Activated naive CD8-positive, alpha-beta T cell treated with anti-CD3 and anti-CD28 coated beads for 36 hours (primary cell): ENCODE data around the gene PARP11. TPM values are rescaled to one million over a fixed set of nuclear protein-coding genes. Genes with fewer than 3 reads are reported as not detected.
A peak's percentile ranks its signal among the peaks of the same experiment; 100 is the strongest.

Source experiments
- DNase-seq: peaks from one replicate; pipeline ENCODE4 v3.0.0; 2021
- H3K27ac Mint-ChIP-seq: one replicate; pipeline ENCODE4 v1.8.0; 2022; ENCODE audit warnings: mild to moderate bottlenecking, moderate library complexity, mixed read lengths
- H3K27me3 Mint-ChIP-seq: one replicate; pipeline ENCODE4 v1.8.0; 2022; ENCODE audit warnings: mild to moderate bottlenecking, mixed read lengths
- H3K36me3 Mint-ChIP-seq: one replicate; pipeline ENCODE4 v1.8.0; 2021; ENCODE audit warnings: mild to moderate bottlenecking, mixed read lengths
- H3K4me1 Mint-ChIP-seq: one replicate; pipeline ENCODE4 v1.8.0; 2021; ENCODE audit warnings: mixed read lengths
- H3K4me3 Mint-ChIP-seq: one replicate; pipeline ENCODE4 v1.8.0; 2022; ENCODE audit warnings: mild to moderate bottlenecking, moderate library complexity, mixed read lengths
- H3K9me3 Mint-ChIP-seq: one replicate; pipeline ENCODE4 v1.8.0; 2022; ENCODE audit warnings: mixed read lengths
- total RNA-seq, 2 experiments: library from RNA; stranded (reverse); gene quantifications; one replicate each; pipeline ENCODE4 v1.2.3, GENCODE V29; 2021

PARP11 gene
- total RNA-seq, 2 experiments from 2014 or later, result 22.2 to 23.1 TPM

DNA sequence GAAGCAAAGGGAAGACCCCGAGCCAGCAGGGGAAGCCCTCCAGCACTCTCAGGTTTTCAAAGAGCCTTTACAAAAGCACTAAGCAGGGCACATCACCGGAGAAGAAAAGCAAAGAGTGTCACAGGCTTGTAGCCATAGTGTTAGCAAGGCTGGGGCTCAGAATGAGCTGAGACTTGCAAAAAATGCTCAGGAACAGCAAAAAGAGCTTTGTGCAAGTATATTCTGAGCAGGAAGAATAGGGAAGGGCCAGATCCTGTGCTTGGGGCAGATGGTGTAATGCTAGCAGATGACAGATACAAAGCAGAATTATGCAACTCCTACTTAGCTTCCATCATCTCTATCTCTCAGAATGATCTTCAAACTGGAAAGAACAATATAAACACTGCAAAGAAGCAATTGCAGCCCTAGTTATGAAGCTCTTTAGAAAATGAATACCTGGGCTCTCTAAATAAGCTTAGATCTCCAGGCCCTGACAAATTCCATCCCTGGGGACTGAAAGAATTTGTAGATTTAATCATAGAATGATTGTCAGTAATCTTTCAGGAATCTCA lies 23.7 kb upstream of the PARP11 start:
- H3K36me3 Mint-ChIP-seq, result peaks cover 6% of the 10 kb centered on the region
- no peaks in the 10 kb centered on the region for H3K27me3 Mint-ChIP-seq
- no peaks in the 10 kb centered on the region for H3K9me3 Mint-ChIP-seq
- H3K4me3 Mint-ChIP-seq, result no peak overlapping the region
- DNase-seq, result no peak
- H3K27ac Mint-ChIP-seq, result peak overlapping the region; percentile 82
- peaks cover 29% of the 10 kb centered on the region for H3K4me1 Mint-ChIP-seq

DNA sequence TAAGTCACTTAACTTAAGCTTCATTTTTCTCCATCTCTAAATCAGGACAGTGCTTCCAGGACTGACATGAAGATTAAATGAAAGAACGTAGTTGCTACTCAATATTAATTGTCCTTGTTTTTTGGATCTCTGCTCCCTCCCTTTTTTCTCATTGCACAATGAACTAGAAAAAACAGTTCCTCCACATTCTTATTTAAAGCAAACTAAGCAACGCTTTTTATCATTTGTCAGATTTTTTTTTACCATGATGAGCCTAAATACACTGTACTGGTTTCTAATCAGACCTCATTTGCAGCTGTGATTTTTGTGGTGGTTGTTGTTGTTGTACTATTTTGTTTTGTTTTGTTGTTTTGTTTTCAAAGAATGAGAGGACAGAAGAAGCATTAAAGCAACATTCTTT lies 23.2 kb upstream of the PARP11 start:
- Mint-ChIP-seq H3K36me3 (peaks cover 6% of the 10 kb centered on the region), H3K4me3 (no peak overlapping the region), H3K4me1 (peaks cover 29% of the 10 kb centered on the region), H3K9me3 (no peaks in the 10 kb centered on the region), H3K27me3 (no peaks in the 10 kb centered on the region), H3K27ac (no peak overlapping the region)
- no peak for DNase-seq

DNA sequence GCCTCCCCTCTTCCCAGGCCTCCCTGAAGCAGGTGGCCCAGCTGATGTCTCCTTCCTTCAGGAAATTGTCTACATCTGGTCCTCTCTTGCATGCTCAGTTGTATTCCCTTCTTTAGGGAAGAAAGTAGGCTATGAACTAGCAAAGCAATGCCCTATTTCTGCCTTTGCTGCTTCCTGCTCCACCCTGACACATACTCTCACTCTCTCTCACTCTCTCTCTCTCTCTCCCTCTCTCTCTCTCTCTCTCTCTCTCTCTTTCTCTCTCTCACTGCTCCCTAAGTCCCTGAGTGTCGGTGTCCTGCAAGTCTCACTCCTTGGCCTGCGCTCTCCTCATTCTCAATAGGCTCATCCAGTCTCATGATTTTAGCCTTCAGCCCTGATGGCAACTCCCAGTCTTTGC lies 19.4 kb upstream of the PARP11 start:
- peaks cover 17% of the 10 kb centered on the region for H3K4me1 Mint-ChIP-seq
- no peak for DNase-seq
- H3K4me3 Mint-ChIP-seq, result no peak overlapping the region
- H3K9me3 Mint-ChIP-seq, result no peaks in the 10 kb centered on the region
- peaks cover under 1% of the 10 kb centered on the region for H3K36me3 Mint-ChIP-seq
- no peaks in the 10 kb centered on the region for H3K27me3 Mint-ChIP-seq
- no peak overlapping the region for H3K27ac Mint-ChIP-seq

DNA sequence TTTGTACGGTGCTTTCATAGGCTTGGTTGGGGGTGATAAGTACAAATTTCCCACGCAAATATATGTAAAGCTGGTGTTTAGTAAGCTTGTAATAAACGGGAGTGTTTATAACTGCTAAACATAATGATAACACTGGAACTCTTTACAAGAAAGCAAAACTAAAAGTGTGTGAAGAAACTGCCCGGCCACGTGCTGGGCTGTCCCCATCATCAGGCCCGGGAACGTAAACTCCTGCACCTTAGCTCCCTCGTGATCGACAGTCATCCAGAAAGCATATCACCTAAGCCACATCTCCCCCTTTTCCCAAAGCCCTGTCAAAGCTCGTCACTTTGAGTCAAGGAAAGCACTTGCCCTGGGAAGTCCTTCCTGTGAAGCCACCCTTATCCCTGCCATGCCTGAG lies 18.0 kb upstream of the PARP11 start:
- H3K4me3 Mint-ChIP-seq, result no peak overlapping the region
- H3K4me1 Mint-ChIP-seq, result peaks cover 3% of the 10 kb centered on the region
- H3K27me3 Mint-ChIP-seq, result no peaks in the 10 kb centered on the region
- H3K27ac Mint-ChIP-seq, result no peak overlapping the region
- no peaks in the 10 kb centered on the region for H3K36me3 Mint-ChIP-seq
- no peak for DNase-seq
- no peaks in the 10 kb centered on the region for H3K9me3 Mint-ChIP-seq

DNA sequence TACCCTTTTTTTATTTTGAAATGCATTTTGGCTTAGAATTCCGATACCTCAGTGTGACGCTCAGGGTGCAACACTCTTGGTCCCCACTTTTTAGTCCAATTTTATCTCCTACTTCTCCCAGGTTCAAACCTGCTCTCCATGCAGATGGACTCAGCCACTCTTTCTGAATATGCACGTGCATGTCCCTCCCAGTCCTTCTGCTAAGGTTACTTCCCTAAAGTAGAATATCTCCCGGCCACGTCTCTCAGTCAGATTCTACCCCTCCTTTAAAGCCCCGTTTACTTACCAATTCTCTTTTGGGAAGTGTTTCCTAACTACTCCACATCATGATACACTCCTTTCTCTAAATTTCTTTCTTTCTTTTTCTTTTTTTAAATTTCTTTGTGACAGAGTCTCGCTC lies 15.5 kb upstream of the PARP11 start:
- H3K27ac Mint-ChIP-seq, result no peak overlapping the region
- H3K27me3 Mint-ChIP-seq, result no peaks in the 10 kb centered on the region
- H3K36me3 Mint-ChIP-seq, result no peaks in the 10 kb centered on the region
- DNase-seq, result no peak
- H3K9me3 Mint-ChIP-seq, result no peaks in the 10 kb centered on the region
- H3K4me1 Mint-ChIP-seq, result peaks cover 8% of the 10 kb centered on the region
- no peak overlapping the region for H3K4me3 Mint-ChIP-seq

DNA sequence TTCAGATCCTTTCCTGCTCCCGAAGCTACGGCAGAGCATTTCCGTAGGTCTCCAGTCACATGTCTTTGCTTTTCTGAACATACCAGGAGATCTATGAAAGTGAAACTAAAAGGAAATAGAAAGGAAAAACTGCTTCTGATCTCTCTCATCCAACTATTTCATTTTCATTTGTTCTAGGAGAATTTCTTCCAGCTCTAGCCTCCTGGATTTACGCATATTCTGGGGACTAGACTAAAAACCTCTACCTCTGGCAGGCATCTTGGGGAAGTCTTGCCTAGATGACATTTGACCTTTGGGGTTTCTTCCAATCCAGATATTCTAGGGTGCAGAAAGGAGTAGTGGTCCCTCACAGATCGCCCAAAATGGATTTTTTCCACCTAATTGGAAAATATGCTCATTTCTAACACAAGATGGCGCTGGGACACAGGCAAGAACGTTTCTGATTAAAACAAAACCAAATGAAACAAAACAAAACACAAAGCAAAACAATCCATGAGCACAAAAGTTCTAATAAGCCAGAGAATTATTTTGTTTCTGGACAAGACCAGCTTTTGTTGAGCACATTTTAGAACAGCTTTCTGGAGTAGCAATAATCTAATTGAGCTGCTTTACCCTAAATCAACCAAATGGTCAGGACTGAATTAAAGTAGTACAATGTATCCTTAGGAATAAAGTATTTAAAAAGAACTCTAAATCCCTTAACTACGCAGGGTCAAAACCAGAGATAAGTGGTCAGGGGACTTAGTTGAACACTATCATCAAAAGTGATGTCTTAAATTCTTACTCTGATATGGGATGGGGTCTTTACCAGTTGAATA lies 12.3 kb upstream of the PARP11 start:
- peaks cover 5% of the 10 kb centered on the region for H3K4me1 Mint-ChIP-seq
- peak overlapping the region; percentile 8 for H3K4me3 Mint-ChIP-seq
- H3K36me3 Mint-ChIP-seq, result no peaks in the 10 kb centered on the region
- no peaks in the 10 kb centered on the region for H3K9me3 Mint-ChIP-seq
- no peaks in the 10 kb centered on the region for H3K27me3 Mint-ChIP-seq
- no peak for DNase-seq
- H3K27ac Mint-ChIP-seq, result no peak overlapping the region

GRCh38 chr12:3884671-3885070 lies 11.5 kb upstream of the PARP11 start:
- Mint-ChIP-seq H3K9me3 (no peaks in the 10 kb centered on the region), H3K4me3 (no peak overlapping the region), H3K27me3 (no peaks in the 10 kb centered on the region), H3K36me3 (no peaks in the 10 kb centered on the region), H3K27ac (no peak overlapping the region), H3K4me1 (peaks cover 9% of the 10 kb centered on the region)
- no peak for DNase-seq

- Mint-ChIP-seq H3K27ac (no peak overlapping the region), H3K9me3 (no peaks in the 10 kb centered on the region), H3K36me3 (peaks cover 3% of the 10 kb centered on the region), H3K27me3 (no peaks in the 10 kb centered on the region), H3K4me1 (peaks cover 19% of the 10 kb centered on the region), H3K4me3 (no peak overlapping the region)
- DNase-seq, result no peak
Measured at GRCh38 chr12:3882896-3883564, 9.8 kb upstream of the PARP11 start.

- Mint-ChIP-seq H3K4me3 (no peak overlapping the region), H3K4me1 (peaks cover 19% of the 10 kb centered on the region), H3K36me3 (peaks cover 3% of the 10 kb centered on the region), H3K9me3 (no peaks in the 10 kb centered on the region), H3K27me3 (no peaks in the 10 kb centered on the region), H3K27ac (no peak overlapping the region)
- no peak for DNase-seq
Measured at GRCh38 chr12:3882406-3882805, 9.2 kb upstream of the PARP11 start.

- Mint-ChIP-seq H3K9me3 (no peaks in the 10 kb centered on the region), H3K4me1 (peaks cover 21% of the 10 kb centered on the region), H3K36me3 (peaks cover 3% of the 10 kb centered on the region), H3K27ac (no peak overlapping the region), H3K27me3 (no peaks in the 10 kb centered on the region), H3K4me3 (no peak overlapping the region)
- no peak for DNase-seq
Measured at GRCh38 chr12:3881281-3881950, 8.2 kb upstream of the PARP11 start.

DNA sequence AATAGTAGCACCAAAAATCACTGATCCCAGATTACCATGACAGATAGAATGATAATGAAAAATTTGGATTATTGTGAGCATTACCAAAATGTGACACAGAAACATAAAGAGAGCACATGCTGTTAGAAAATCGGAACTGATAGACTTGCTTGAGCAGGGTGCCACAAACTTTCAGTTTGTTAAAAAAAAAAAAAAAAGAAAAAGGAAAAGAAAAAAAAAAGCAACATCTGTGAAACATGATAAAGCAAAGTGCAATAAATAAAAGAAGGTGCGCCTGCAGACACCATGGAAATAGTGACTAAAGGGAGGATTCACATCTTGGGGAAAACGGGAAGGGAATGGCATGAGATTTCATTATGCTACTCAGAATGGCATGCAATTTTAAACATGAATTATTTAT lies 6.6 kb upstream of the PARP11 start:
- no peak for DNase-seq
- peaks cover 3% of the 10 kb centered on the region for H3K36me3 Mint-ChIP-seq
- H3K27me3 Mint-ChIP-seq, result no peaks in the 10 kb centered on the region
- no peaks in the 10 kb centered on the region for H3K9me3 Mint-ChIP-seq
- H3K27ac Mint-ChIP-seq, result no peak overlapping the region
- peaks cover 17% of the 10 kb centered on the region for H3K4me1 Mint-ChIP-seq
- H3K4me3 Mint-ChIP-seq, result no peak overlapping the region

DNA sequence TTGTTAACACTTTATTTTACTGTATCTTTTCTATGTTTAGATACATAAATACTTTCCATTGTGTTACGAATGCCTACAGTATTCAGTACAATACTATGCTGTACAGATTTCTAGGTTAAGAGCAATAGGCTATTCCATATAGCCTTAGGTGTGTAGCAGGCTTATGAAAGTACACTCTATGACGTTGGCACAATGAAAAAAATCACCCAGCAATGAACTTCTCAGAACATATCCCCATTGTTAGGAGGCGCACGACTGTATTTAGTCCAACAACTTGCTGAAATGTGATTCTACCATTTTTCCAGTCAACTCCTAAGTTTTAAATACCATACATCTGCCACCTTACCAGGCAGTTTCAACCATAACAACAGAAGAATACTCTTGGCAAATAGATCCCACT lies 1.8 kb downstream of the PARP11 start:
- H3K4me1 Mint-ChIP-seq, result peaks cover 53% of the 10 kb centered on the region
- peak overlapping the region; percentile 93 for H3K4me3 Mint-ChIP-seq
- peaks cover 15% of the 10 kb centered on the region for H3K9me3 Mint-ChIP-seq
- H3K36me3 Mint-ChIP-seq, result peaks cover 36% of the 10 kb centered on the region
- DNase-seq, result no peak
- H3K27me3 Mint-ChIP-seq, result no peaks in the 10 kb centered on the region
- H3K27ac Mint-ChIP-seq, result peak overlapping the region; percentile 96

- DNase-seq, result peak; percentile 27
- Mint-ChIP-seq H3K4me3 (peak overlapping the region; percentile 93), H3K4me1 (peaks cover 53% of the 10 kb centered on the region), H3K36me3 (peaks cover 50% of the 10 kb centered on the region), H3K27me3 (no peaks in the 10 kb centered on the region), H3K9me3 (peaks cover 28% of the 10 kb centered on the region), H3K27ac (peak overlapping the region; percentile 96)
Measured at GRCh38 chr12:3869865-3870264, 3.3 kb downstream of the PARP11 start.

DNA sequence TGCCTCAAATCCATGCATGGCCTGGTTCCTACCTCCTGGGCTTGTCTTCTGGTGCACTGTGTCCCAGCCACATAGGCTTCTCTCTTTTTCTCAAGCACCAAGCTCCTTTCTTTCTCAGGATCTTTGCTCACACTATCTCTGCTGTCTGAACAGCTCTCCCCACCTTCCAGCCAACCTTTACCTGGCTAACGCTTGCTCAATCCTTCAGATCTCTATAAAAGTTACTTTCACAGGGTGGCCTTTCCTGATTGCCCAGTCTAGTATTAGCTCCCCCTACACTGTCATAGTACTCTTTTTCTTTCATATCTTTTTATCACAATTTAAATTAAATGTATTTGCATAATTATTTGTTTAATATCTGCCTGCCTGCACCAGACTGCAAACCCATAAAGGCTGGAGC lies 3.8 kb downstream of the PARP11 start:
- Mint-ChIP-seq H3K27me3 (no peaks in the 10 kb centered on the region), H3K9me3 (peaks cover 28% of the 10 kb centered on the region), H3K27ac (peak overlapping the region; percentile 96), H3K4me1 (peaks cover 53% of the 10 kb centered on the region), H3K4me3 (peak overlapping the region; percentile 93), H3K36me3 (peaks cover 54% of the 10 kb centered on the region)
- DNase-seq, result no peak

- Mint-ChIP-seq H3K36me3 (peaks cover 65% of the 10 kb centered on the region), H3K9me3 (peaks cover 21% of the 10 kb centered on the region), H3K4me1 (peaks cover 18% of the 10 kb centered on the region), H3K4me3 (no peak overlapping the region), H3K27ac (no peak overlapping the region), H3K27me3 (no peaks in the 10 kb centered on the region)
- no peak for DNase-seq
Measured at GRCh38 chr12:3863756-3864155, 9.4 kb downstream of the PARP11 start.
